C4-2B (cell line): Measurements from ENCODE around the gene TMEM207.

Experiments used
- CTCF ChIP-seq: fragments of 450-650 bp; conservative IDR thresholded peaks from 2 replicates; pipeline ENCODE4 v1.5.1; 2017; ENCODE audit warnings: mild to moderate bottlenecking
- ZFX ChIP-seq: fragments of 450-650 bp; IDR thresholded peaks from 2 replicates; pipeline ENCODE4 v1.6.1; 2017

- no peak for TF ChIP-seq CTCF
- no peak for TF ChIP-seq ZFX
These were observed 45.2 kb upstream of the TMEM207 start for GRCh38 chr3:190494907-190495306.
